Non-pigmented ciliary epithelial cell (primary cell): Measurements from ENCODE around the gene FHIT.
"Not testable (repeated sequence)": the region's sequence is repeated elsewhere in the genome, so short reads cannot be mapped to it uniquely, and the experiment has no call there.

Experiments
- DNase-seq: peaks from one replicate; pipeline ENCODE4 v3.0.0-alpha.2; 2010; ENCODE audit warnings: low read depth

FHIT gene

GRCh38 chr3:59824876-59825275 lies 1426.4 kb downstream of the FHIT start:
- no peak for DNase-seq

- no peak for DNase-seq
Observed at GRCh38 chr3:59821274-59821673, 1430.0 kb downstream of the FHIT start.

GRCh38 chr3:59820352-59820934 lies 1430.8 kb downstream of the FHIT start:
- no peak for DNase-seq

- no peak for DNase-seq
Observed at GRCh38 chr3:59818919-59819300, 1432.3 kb downstream of the FHIT start.

GRCh38 chr3:59818033-59818918 lies 1433.0 kb downstream of the FHIT start:
- DNase-seq = peak; percentile 91

GRCh38 chr3:59817511-59817910 lies 1433.7 kb downstream of the FHIT start:
- no peak for DNase-seq

- no peak for DNase-seq
Observed at GRCh38 chr3:59816312-59816711, 1434.9 kb downstream of the FHIT start.

GRCh38 chr3:59813148-59813538 lies 1438.1 kb downstream of the FHIT start:
- no peak for DNase-seq

- no peak for DNase-seq
Observed at GRCh38 chr3:59812237-59813147, 1438.8 kb downstream of the FHIT start.

- no peak for DNase-seq
Observed at GRCh38 chr3:59811160-59811559, 1440.1 kb downstream of the FHIT start.

GRCh38 chr3:59810606-59811005 lies 1440.6 kb downstream of the FHIT start:
- no peak for DNase-seq

GRCh38 chr3:59809710-59810444 lies 1441.4 kb downstream of the FHIT start:
- no peak for DNase-seq

GRCh38 chr3:59809016-59809415 lies 1442.2 kb downstream of the FHIT start:
- no peak for DNase-seq

GRCh38 chr3:59808446-59808845 lies 1442.8 kb downstream of the FHIT start:
- DNase-seq = no peak

- no peak for DNase-seq
Observed at GRCh38 chr3:59803268-59803667, 1448.0 kb downstream of the FHIT start.

- DNase-seq = not testable (repeated sequence)
Observed at GRCh38 chr3:59802453-59802852, 1448.8 kb downstream of the FHIT start.

- no peak for DNase-seq
Observed at GRCh38 chr3:59802045-59802444, 1449.2 kb downstream of the FHIT start.

GRCh38 chr3:59800481-59800880 lies 1450.8 kb downstream of the FHIT start:
- no peak for DNase-seq

- DNase-seq = no peak
Observed at GRCh38 chr3:59798372-59799086, 1452.7 kb downstream of the FHIT start.

GRCh38 chr3:59797533-59797932 lies 1453.7 kb downstream of the FHIT start:
- DNase-seq = no peak

GRCh38 chr3:59796456-59796855 lies 1454.8 kb downstream of the FHIT start:
- DNase-seq = no peak
